HL-60/S4 (cell line): Measurements from ENCODE around the gene LAMA3.

Experiments used
- in situ Hi-C: fragments of 300-500 bp; cut with MboI; formaldehyde crosslinking; loops from 2 replicates; pipeline ENCODE4 v1.14.3; 2022; ENCODE audit warnings: low sequenced_read_pairs

The LAMA3 gene

DNA sequence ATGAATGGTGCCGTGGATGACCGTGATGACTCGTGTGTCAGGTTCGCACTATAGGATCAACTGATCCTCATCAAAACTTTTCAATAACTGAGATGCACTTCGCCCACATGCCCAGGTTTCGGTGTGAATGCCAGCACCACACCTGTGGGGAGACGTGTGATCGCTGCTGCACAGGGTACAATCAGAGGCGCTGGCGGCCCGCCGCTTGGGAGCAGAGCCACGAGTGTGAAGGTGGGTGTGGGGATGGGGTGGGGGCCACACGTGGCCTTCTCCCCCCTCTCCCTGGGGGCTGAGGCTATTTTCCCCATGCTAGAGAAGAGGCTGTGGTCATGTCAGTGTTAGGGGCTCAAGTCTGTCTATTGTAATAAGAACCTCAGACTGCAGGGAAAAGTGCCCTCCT lies 69.0 kb downstream of the LAMA3 start:
- in situ Hi-C loops: no loop called here

DNA sequence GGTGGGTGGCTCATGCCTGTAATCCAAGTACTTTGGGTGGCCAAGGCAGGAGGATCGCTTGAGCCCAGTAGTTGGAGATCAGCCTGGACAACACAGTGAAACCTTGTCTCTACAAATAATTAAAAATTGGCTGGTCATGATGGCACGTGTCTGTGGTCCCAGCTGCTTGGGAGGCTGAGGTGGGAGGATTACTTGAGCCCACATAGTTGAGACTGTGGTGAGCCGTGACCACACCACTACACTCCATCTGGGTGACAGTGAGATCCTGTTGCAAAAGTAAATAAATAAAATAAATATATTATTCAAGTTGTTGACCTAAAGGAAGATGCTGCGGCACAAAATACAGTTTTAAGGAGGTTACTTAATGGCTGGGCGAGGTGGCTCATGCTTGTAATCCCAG lies 72.7 kb downstream of the LAMA3 start:
- in situ Hi-C loops: no loop called here

DNA sequence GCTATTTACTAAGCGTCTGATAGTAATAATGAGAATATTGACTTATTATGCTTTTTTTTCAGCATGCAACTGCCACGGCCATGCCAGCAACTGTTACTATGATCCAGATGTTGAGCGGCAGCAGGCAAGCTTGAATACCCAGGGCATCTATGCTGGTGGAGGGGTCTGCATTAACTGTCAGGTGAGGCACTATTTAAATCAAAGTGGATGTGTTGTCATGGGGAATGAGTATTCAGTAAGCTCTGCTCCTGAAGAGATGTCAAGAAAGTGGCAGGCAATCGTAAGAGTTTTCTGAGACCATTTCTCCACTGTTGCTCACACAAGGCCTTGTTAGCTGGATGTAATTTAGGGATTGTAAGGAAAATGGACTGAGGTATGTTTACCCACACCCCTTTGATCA lies 74.1 kb downstream of the LAMA3 start:
- in situ Hi-C loops: no loop called here

DNA sequence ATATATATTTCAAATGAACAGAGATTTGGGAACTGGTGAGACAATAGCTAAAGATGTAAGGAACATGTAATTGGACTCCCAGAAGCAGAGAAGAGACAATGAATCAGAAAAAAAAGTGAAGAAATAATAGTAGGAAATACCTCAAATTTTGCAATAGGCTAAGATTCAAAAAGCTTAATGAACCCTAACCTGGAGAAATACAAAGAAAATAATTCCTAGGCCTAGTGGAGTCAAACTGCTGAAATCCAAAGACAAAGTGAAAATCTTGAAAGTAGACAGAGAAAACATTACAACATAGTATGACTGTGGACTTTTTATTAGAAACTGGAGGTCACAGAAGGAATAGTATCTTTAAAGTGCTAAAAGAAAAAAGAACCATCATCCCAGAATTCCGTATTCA lies 76.7 kb downstream of the LAMA3 start:
- in situ Hi-C loops: no loop called here

DNA sequence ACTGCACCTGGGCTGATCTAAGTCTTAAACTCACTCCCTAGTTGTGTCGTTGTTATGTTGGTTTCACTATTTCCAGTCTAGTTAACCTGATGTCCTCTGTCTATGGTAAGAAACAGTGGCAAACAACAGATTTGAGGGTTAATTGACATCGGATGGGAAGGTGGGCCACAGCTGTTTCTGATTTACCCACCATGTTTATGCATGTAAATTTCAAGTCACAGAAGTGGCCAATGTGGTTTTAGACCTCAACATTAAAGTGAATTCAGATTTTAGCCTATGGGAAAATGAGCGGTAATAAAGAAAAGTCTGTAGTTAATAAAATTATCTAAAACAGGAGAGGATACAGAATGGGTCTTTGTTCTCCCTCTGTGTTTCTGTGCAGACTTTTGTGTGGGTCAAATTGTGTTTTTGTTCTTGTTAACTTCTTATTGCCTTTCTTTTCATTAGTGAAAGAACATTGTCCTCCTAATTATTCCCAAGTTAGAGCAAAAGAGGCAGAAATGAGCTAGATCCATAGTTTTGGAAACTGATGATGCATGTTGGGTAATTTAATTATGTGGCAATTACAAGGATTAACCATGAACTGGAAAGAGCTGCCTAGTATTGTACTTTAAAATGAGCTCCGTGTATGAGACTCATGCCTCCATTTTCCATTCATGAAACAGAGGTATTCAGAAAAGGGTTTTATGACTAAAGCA lies 83.2 kb downstream of the LAMA3 start:
- in situ Hi-C loops: no loop called here

DNA sequence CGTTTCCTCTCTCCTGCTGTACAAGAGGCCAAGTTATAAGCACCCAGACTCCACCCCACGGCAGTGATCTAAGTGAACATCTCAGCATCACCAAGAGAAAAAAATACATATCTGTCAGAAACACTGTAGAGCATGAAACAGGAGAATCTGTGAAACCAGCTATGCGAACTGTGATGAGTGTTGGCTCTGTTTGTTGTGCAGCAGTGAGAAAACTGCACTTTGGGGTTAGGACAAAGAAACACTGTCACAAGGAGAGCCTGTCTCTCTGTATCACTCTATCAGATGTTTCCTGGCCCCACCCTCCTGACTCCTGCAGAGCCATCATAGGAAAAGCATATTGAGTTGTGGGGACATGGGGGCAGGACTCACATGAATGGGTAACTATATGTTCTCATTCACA lies 87.1 kb downstream of the LAMA3 start:
- in situ Hi-C loops: no loop called here

DNA sequence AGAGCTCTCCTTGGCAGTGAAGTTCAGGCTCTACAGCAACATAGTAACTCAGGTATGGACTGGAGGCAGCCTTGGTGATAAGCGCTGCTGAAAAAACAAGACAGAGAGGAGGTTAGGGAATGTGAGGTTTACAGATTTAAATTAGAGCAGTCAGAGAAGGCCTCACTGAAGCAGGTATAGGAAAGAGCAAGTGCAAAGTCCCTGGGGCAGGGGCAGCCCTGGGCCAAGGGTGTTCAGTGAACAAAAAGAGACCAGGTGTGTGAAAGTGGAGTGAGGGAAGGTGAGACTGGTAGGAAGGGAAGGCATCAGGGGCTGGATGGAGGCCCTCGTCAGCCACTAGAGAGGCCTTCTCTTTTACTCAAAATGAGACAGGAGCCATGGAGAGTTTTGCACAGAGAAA lies 89.6 kb downstream of the LAMA3 start:
- in situ Hi-C loops: no loop called here

DNA sequence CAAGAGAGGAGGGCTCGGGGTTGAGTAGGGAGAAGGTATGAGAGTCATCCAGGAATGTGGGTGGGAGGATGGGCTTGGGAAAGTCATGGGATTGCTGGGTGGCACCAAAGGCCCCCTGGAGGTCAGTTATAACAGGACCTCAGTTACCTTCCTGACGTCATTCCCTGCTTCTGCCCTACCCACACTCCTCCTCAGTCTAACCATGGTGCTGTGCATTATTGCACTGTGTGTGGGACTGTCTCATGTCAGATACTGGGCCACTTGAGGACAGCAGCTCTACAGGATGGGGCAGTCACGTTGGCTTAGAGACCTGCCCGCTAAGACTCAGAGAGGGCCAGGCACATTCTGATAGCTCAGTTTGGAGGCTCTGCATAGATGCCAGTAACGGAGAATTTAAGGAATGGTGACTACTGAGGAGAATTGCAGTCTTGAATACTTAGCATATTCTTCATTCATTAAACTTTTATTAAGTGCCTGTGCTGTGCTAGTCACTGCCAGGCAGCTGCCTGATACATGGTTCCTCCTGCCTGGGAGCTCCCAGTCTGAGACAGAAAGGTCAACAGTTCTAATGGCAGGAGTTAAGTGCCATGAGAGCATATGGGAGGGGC lies 90.5 kb downstream of the LAMA3 start:
- in situ Hi-C loops: no loop called here

DNA sequence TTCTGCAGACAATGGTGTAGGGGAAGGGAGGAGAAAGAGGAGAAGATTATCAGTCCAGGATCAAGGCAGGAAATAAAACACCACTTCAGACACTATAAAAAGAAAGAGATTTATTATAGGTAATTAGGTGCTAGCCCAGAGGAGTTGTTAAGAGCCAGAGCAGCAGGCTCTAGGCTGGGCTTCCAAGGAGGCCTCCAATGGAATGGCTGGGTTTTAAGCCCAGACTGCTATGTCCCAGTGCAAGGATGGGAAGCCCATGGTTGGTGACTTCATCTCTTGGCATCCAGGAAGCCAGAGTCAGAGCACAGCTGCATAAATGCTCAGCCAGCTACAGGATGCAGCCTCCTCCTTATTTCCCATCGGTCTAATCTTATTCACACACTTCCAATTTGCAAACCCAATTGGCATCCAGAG lies 95.6 kb downstream of the LAMA3 start:
- in situ Hi-C loops: no loop called here

DNA sequence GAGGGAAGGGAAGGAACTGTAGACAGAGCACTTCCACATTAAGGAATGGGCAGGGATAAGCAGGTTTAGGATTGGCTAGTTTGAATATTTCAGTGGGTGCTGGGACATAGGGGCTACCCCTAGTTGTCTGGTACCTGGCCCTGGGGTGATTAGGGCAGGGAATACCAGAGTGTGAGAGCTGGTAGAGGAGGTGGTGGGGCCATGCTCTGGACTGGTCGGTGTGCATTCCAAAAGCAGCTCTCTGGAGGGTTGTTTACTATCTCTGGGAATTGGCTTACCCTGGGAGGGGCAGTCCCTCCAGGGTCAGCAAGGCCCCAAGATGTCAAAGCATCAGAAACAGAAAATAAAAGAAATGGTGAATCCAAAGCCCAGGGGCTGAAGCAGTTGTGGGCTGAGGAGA lies 103.8 kb downstream of the LAMA3 start:
- in situ Hi-C loops: no loop called here

DNA sequence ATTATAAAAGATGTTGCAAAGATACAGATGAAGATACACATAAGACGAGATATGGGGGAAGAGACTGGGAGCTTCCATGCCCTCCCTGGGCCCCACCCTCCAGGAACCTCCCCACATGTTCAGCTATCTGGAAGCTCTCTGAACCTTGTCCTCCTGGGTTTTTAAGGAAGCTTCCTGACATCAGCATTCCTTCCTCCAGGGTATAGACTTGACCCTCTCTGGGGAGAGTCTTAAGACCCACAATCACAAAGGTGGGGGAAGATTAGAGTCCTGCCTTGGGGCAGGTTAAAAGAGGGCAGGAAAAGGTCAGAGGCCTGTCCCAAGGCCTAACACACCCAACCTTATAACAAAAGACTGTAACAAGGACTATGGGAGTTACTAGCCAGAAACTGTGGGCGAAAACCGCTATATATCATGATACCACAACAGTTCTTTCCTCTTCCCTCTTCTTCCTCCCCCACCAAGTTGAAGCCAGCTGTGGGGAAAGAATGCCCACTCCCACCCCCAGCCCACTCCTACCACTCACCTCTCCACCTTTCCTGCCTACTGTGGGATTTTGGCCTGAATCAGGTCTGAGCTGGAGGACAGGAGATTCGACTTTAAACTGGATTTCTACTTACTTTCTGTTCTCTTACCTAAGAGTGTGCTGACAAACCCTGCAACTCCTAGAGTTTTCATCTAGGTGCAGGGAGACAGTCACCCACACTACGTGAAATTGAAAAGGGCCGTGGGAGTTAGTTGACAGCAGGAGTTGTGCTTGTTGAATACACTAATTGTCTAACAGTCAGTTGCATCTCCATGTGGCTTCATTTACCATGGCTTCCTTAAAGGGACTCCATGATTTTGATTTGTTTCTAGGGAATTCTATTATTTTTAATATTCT lies 105.0 kb downstream of the LAMA3 start:
- in situ Hi-C loops: no loop called here

DNA sequence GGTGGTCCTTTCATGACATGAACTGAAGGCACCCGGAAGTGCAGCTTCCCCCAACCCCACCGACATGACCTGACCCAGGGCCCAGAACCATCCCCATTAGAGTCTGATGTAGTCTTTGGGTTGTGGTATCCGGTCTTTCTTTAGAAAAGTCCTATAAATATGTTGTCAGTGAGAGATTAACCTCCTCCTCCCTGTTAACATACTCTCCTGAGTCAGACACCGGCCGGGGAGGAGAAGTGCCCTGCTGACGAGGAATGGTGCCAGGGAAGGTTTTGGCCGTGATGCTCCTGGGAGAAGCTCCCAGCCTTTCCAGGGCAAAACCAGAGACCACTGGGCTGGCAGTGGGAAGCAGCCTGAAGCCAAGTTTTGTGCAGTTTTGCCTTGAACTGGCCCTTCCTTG lies 109.0 kb downstream of the LAMA3 start:
- in situ Hi-C loops: no loop called here

DNA sequence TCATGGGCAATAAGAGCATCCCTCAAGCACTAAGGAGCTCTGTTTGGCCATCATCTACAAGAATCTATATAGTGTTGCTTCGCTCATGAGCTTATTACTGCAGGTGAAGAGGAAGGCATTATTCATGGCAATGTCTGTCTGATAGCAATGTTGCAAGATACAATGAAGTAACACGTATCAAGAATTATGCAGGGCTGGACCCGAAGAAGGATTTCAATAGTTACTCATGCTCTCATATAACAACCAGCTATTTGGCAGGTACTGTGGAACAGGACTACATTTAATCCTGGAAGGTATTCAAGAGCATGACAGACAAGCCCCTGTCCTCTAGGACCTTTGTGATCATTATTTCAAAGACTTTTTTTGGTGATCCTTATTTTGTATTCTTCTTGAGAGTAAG lies 109.6 kb downstream of the LAMA3 start:
- in situ Hi-C loops: no loop called here

DNA sequence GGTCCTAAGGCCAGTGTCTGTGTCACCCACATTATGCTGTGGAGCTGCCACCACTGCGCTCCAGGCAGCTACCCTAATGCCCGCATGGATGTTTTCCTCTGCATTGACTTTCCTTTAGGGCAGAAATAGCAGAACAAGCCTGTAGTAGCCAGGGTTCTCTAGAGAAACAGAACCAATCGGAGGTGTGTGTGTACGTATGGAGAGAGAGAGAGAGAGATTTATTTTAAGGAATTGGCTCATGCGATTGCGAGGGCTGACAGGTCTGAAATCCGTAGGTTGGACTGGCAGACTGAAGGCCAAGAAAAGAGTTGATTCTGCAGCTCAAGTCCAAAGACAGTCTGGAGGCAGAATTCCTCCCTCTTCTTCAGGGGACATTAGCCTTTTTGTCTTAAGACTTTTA lies 110.3 kb downstream of the LAMA3 start:
- in situ Hi-C loops: no loop called here

DNA sequence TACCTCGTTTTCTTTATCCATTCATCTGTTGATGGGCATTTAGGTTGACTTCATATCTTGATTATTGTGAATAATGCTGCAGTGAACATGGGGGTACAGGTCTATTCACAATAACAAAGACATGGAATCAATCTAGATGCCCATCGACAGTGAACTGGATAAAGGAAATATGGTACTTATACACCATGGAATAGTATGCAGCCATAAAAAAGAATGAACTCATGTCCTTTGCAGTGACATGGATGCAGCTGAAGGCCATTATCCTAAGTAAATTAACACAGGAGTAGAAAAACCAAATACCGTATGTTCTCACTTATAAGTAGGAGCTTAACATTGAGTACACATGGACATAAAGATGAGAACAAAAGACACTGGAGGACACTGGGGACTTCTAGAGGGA lies 111.6 kb downstream of the LAMA3 start:
- in situ Hi-C loops: loop anchor here (25.0 kb wide), 2 partner anchors 189 to 289 kb away; partner anchors contain the start of gene RMC1

DNA sequence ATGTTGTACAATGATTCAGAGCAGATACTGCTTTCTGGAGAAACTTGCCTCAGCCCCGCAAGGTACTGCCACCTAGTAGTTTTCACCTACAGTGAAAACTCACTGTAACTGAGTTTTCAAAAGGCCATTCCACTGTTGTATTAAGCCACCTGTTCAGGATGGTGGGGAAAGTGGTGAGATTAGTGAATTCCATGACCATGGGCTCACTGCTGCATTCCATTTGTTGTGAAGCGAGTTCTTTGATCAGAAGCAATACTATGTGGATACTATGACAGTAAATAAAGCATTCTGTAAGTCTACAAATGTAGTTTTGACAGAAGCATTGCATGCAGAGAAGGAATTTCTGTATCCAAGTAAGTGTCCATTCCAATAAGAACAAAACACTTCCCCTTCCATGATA lies 113.6 kb downstream of the LAMA3 start:
- in situ Hi-C loops: loop anchor here (25.0 kb wide), 2 partner anchors 191 to 291 kb away; partner anchors contain the start of gene RMC1

DNA sequence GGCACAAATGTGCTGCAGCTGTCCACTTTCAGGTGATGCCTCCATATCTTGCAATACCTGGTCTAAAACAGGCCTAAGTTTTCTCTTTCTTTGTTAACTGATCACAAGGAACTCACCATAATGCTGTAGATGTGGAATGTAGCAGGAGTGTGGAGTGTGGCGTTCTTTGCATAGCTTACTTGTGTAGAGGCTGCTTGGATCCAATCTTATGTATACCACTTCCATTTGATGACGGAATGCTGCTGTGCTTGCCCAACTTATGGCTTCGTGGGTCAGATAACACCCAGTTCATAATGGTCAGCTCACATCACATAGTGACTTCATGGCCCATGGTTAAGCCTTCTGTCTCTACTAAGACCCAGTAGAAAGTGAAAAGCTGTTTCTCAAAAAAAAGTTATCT lies 114.5 kb downstream of the LAMA3 start:
- in situ Hi-C loops: loop anchor here (25.0 kb wide), 2 partner anchors 191 to 291 kb away; partner anchors contain the start of gene RMC1

DNA sequence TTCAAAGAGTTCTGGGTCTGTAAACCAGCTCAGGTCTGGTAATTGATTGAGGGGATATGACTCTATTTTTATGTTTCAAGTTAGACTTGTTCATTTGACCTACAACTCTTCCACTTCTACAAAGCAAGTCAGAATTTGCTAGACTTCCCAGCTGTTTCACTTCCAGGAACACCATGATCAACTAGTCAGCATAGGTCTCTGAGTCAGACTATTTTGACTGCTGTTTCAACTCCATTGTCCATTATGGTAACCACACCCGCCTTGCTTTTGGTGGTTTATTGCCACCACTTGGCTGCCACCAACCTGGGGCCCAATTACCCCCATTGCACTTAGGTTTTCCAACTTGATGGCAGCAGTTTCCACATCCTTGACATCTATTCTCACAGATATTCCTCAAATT lies 116.6 kb downstream of the LAMA3 start:
- in situ Hi-C loops: loop anchor here (25.0 kb wide), 2 partner anchors 194 to 294 kb away; partner anchors contain the start of gene RMC1

DNA sequence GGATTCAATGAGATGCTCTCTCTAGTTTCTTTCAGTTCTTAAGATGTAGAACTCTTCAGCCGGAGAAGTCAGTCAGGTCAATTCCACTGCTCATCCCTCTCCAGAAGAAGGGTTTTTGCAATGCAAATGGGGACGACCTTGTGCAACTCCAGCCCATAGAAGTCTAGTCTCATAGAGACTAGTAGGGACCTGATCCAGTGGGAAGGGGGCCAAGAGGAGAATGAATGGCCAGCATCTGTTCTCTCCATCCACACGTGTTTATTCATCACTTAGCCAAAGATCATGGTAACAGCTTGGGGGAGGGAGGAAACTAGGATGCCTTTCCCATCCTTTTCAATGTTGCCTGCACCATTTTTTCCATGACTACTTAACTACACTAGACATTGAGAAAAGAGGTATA lies 120.2 kb downstream of the LAMA3 start:
- in situ Hi-C loops: loop anchor here (25.0 kb wide), 2 partner anchors 197 to 297 kb away; partner anchors contain the start of gene RMC1

DNA sequence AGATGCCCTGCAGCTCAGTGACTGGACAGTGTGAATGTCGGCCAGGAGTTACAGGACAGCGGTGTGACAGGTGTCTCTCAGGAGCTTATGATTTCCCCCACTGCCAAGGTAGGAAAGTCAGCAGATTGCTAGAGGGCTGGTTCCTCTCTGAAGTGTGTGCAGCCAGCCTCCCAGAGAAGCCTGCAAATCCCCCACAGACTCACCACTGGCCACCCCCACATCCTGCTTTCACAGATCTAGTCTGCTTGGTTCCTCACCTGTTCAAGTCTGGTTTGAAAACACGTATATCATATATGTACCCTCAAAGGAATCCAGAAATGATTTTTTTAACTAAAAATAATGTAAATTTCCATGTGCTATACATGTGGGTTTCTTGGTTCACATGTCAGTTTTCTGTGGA lies 121.1 kb downstream of the LAMA3 start:
- in situ Hi-C loops: loop anchor here (25.0 kb wide), 2 partner anchors 198 to 298 kb away; partner anchors contain the start of gene RMC1

DNA sequence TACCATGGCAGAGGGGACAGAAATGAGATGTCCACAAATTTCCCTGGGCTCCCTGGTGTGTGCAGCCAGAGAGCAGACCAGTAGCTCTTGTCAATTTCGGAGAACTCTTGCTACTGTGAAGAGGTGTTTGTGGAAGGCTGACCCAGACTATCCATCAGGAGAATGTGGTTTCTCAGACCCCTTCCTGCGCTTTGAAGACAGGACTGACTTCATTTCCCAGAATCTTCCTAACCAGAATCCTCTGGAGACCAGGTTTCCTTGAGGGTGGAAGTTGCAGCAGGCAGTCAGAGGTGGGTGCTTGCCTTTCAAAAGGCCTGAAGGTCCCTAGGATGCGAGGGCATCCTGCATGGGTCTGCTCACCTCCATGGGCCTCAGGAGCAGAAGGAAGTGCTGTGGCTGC lies 121.9 kb downstream of the LAMA3 start:
- in situ Hi-C loops: loop anchor here (25.0 kb wide), 2 partner anchors 199 to 299 kb away; partner anchors contain the start of gene RMC1
